ENCODE results near the gene AK8. TPM values are rescaled to one million over a fixed set of nuclear protein-coding genes. Genes with fewer than 3 reads are reported as not detected.
A peak's percentile ranks its signal among the peaks of the same experiment; 100 is the strongest.

The AK8 gene
- total and polyA plus RNA-seq, 9 of the 15 experiments (the other 6 are each of a cell fraction or from before 2014, with no cell fraction given): 0.06 to 0.37 TPM; not detected in 7

DNA sequence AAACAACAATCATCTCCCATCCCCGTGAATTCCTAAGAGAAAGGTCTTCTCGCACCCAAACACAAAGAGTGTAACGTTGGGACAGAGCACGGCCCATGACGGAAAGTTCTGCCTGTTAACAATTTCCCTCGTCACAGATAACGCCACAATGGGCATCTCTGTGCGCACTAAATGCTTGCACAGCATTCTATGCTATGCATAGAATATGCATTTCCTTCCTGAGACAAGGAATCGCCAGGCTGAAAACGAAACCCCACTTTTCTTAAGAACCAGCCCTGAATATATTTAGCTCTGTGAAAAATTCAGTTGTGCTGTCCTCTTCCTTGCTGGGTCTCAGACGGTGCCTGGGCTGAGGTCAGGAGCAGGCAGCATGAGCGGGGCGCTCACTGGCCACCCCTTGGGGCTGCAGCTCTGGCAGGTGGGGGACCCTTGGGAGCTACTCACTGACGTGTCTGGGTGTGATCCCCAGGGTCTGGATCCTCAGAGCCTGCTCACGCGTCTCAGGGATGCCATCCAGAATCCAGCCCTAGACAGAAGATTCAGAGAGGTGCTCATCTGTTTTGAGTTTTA is 49.8 kb downstream of the AK8 start:
- in situ Hi-C loops (cut with MboI): no loop called here
- no peak overlapping the region for H3K27ac ChIP-seq (ENCODE audit: extremely low read depth, low read depth, low read length)
- no peak overlapping the region for H3K4me3 ChIP-seq
- no peaks in the 10 kb centered on the region for H3K9me3 ChIP-seq (replicated peaks; ENCODE audit: control insufficient read depth, insufficient read depth, low read depth, low read length)
- FAIRE-seq: no peak
- CTCF ChIA-PET (ENCODE audit: low intra/inter-chr PET ratio): no interaction called here
- no peak for DNase-seq (ENCODE audit: extremely low read depth in 1 of 4, low spot score in 3 of 4)
- H4K20me1 ChIP-seq (replicated peaks; ENCODE audit: control insufficient read depth, insufficient read depth, low read length): peaks cover 6% of the 10 kb centered on the region; the same call in 1 of the 2 replicates
- no peaks in the 10 kb centered on the region for H3K79me2 ChIP-seq (ENCODE audit: control insufficient read depth, insufficient read depth, low read length)
- ATAC-seq: no peak
- TF ChIP-seq ZNF316 (IDR thresholded peaks at IDR 0.05): 0 out of 2 replicates have a peak, but pooled peaks have one; percentile 16
- TF ChIP-seq, protein P1, sequence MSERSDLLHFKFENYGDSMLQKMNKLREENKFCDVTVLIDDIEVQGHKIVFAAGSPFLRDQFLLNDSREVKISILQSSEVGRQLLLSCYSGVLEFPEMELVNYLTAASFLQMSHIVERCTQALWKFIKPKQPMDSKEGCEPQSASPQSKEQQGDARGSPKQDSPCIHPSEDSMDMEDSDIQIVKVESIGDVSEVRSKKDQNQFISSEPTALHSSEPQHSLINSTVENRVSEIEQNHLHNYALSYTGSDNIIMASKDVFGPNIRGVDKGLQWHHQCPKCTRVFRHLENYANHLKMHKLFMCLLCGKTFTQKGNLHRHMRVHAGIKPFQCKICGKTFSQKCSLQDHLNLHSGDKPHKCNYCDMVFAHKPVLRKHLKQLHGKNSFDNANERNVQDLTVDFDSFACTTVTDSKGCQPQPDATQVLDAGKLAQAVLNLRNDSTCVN (CRISPR knock-in tag; IDR thresholded peaks at IDR 0.05): no peak
- H3K4me1 ChIP-seq (replicated peaks in 1 of 2; ENCODE audit: control insufficient read depth in 2 of 2, insufficient read depth in 2 of 2, low read length in 2 of 2): no peaks in the 10 kb centered on the region; a peak in 1 of 5 replicates
- H3K9ac ChIP-seq (ENCODE audit: insufficient read depth in 1 of 2, low read depth in 2 of 2, low read length in 2 of 2): no peak overlapping the region
- POLR2A ChIA-PET: interaction anchor here (0.6 to 1.1 kb wide), 2 partner anchors 10 to 41 kb away, joined by 3 to 5 read pairs; no protein-coding TSS in a partner anchor
- BruUV-seq (replicated peaks): no TSS peak
- H3K9me1 ChIP-seq (ENCODE audit: control insufficient read depth, insufficient read depth, low read length): no peaks in the 10 kb centered on the region
- WGBS (ENCODE audit: insufficient coverage, low coverage, missing lambda C conversion rate): 3% methylated on average over 16 of the region's 16 CpGs
- H3K4me2 ChIP-seq (ENCODE audit: insufficient read depth, low read length): no peak overlapping the region
- H3K27me3 ChIP-seq (ENCODE audit: control insufficient read depth in 2 of 2, insufficient read depth in 2 of 2, low read length in 2 of 2): peaks cover 77 to 83% of the 10 kb centered on the region in 2 experiments
- H2AFZ ChIP-seq (ENCODE audit: low read depth, low read length): no peak overlapping the region
- H3K36me3 ChIP-seq (ENCODE audit: control insufficient read depth, insufficient read depth, low read length): no peaks in the 10 kb centered on the region
- intact Hi-C loops (cut with micrococcal nuclease): no loop called here

DNA sequence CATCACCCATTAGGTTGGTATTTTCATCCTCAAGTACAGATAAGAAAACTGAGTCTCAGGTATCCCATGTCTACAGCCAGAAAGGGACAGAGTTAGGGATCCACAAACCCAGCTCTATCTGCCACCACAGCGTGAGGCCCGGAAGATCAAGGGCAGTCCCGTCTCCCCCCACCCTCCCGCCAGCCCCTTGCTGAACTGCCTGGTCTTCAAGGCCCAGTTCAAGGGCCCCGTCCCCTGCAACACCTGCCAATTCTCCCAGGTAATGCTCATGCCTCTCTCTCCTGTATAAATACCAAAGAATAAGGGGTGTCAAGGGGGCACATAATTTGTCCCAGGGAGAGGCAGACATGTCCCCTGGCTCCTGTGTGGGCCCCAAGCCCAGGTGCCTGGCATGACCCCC is 50.7 kb downstream of the AK8 start:
- FAIRE-seq (no peak), ATAC-seq (no peak), DNase-seq (ENCODE audit: extremely low read depth in 1 of 4, low spot score in 3 of 4) (no peak)
- Histone ChIP-seq H3K36me3 (ENCODE audit: control insufficient read depth, insufficient read depth, low read length) (no peaks in the 10 kb centered on the region), H3K4me3 (no peak overlapping the region), H3K27me3 (ENCODE audit: control insufficient read depth in 2 of 2, insufficient read depth in 2 of 2, low read length in 2 of 2) (peaks cover 77 to 80% of the 10 kb centered on the region in 2 experiments), H3K4me1 (replicated peaks in 1 of 2; ENCODE audit: control insufficient read depth in 2 of 2, insufficient read depth in 2 of 2, low read length in 2 of 2) (no peaks in the 10 kb centered on the region; a peak in 1 of 5 replicates), H3K79me2 (ENCODE audit: control insufficient read depth, insufficient read depth, low read length) (no peaks in the 10 kb centered on the region), H4K20me1 (replicated peaks; ENCODE audit: control insufficient read depth, insufficient read depth, low read length) (peaks cover 6% of the 10 kb centered on the region; the same call in 1 of the 2 replicates), H3K9me1 (ENCODE audit: control insufficient read depth, insufficient read depth, low read length) (no peaks in the 10 kb centered on the region), H3K27ac (ENCODE audit: extremely low read depth, low read depth, low read length) (no peak overlapping the region), H3K9me3 (replicated peaks; ENCODE audit: control insufficient read depth, insufficient read depth, low read depth, low read length) (no peaks in the 10 kb centered on the region), H3K4me2 (ENCODE audit: insufficient read depth, low read length) (no peak overlapping the region), H3K9ac (ENCODE audit: insufficient read depth in 1 of 2, low read depth in 2 of 2, low read length in 2 of 2) (no peak overlapping the region), H2AFZ (ENCODE audit: low read depth, low read length) (no peak overlapping the region)
- no peak for TF ChIP-seq KDM4B (IDR thresholded peaks at IDR 0.05; ENCODE audit: borderline replicate concordance in 2 of 2, low read depth in 1 of 2)
- TF ChIP-seq ELF1 (tag; IDR thresholded peaks at IDR 0.05): no peak
- TF ChIP-seq BRD4 (IDR thresholded peaks at IDR 0.05): no peak
- no peak for TF ChIP-seq ZNF280B (CRISPR knock-in tag; IDR thresholded peaks at IDR 0.05)
- TF ChIP-seq, protein P2, sequence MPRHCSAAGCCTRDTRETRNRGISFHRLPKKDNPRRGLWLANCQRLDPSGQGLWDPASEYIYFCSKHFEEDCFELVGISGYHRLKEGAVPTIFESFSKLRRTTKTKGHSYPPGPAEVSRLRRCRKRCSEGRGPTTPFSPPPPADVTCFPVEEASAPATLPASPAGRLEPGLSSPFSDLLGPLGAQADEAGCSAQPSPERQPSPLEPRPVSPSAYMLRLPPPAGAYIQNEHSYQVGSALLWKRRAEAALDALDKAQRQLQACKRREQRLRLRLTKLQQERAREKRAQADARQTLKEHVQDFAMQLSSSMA (CRISPR knock-in tag; IDR thresholded peaks at IDR 0.05): no peak
- no peak for TF ChIP-seq ZNF347 (CRISPR knock-in tag; IDR thresholded peaks at IDR 0.05; ENCODE audit: low read depth)
- no TSS peak for BruUV-seq (replicated peaks)
- in situ Hi-C loops (cut with MboI) (no loop called here), intact Hi-C loops (cut with micrococcal nuclease) (no loop called here)
- WGBS (ENCODE audit: insufficient coverage, low coverage, missing lambda C conversion rate): 0% methylated on average over 3 of the region's 5 CpGs
- ChIA-PET POLR2A (interaction anchor here (0.8 to 1.4 kb wide), 2 partner anchors 10 to 26 kb away, joined by 3 read pairs; no protein-coding TSS in a partner anchor), CTCF (ENCODE audit: low intra/inter-chr PET ratio) (no interaction called here)

Measured in K562 (cell line).